Uterus (tissue), 2 donors: ENCODE measurements around the gene GTF3C2.

Source experiments
- CTCF ChIP-seq, 4 experiments: fragments of 200-600 bp in 2 of 4; fragments of 450-650 bp in 2 of 4; sonication (generic) in 2 of 4; IDR thresholded peaks; one replicate each; pipeline ENCODE4 v1.5.1; 2016 to 2019; ENCODE audit warnings: antibody characterized with exemption in 4 of 4, mild to moderate bottlenecking in 2 of 4, moderate library complexity in 1 of 4
- POLR2A ChIP-seq, 2 donors: fragments of 450-650 bp; IDR thresholded peaks; one replicate each; pipeline ENCODE4 v1.6.1; 2016; ENCODE audit warnings: antibody characterized with exemption in 2 of 2, mild to moderate bottlenecking in 1 of 2, moderate library complexity in 1 of 2

- no peak for TF ChIP-seq CTCF (IDR thresholded peaks at IDR 0.05)
- TF ChIP-seq POLR2A (IDR thresholded peaks at IDR 0.05) = no peak
Observed at GRCh38 chr2:27347641-27348040, 8.9 kb downstream of the GTF3C2 start.
